GM18873 (cell line): ENCODE measurements around the gene FAM167B.

ENCODE experiments used
- ATAC-seq: cut with Tn5 transposase; IDR thresholded peaks from one replicate; pipeline ENCODE4 v1.9.1; 2021; ENCODE audit warnings: mild to moderate bottlenecking, moderate library complexity, moderate number of reproducible peaks; ENCODE audit not compliant: unreplicated experiment, low FRiP score

Gene FAM167B

DNA sequence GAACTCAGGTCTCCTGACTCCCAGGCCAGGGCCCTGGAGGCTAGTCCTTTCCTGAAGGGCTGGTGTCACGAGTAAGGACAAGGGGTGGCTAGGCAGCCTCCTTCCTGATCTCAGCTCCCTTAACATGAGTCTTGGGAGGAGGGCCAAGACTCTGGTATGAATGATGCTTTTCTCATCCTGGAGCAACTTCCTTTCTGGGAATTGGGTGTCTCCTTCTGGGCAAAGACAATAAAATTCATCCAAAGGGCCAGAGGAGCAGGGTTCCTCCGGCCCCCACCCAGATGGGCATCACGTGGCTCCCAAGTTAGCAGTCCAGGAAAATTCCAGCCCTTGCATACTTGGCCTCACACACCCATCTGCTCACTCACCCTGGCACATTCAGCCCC lies at the start of gene FAM167B:
Gene FAM167B (plus strand): TSS at position 335 of the 386 bp plus-strand sequence. CDS start 200 bp downstream, outside the sequence.
- no peak for ATAC-seq

DNA sequence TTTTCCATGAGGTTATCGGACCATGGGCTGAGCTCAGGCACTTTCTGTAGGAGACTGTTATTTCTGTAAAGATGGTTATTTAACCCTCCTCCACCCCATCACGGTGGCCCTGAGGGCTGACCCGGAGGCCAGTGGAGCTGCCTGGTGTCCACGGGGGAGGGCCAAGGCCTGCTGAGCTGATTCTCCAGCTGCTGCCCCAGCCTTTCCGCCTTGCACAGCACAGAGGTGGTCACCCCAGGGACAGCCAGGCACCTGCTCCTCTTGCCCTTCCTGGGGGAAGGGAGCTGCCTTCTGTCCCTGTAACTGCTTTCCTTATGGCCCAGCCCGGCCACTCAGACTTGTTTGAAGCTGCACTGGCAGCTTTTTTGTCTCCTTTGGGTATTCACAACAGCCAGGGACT lies 49.2 kb upstream of the FAM167B start:
- ATAC-seq: no peak

DNA sequence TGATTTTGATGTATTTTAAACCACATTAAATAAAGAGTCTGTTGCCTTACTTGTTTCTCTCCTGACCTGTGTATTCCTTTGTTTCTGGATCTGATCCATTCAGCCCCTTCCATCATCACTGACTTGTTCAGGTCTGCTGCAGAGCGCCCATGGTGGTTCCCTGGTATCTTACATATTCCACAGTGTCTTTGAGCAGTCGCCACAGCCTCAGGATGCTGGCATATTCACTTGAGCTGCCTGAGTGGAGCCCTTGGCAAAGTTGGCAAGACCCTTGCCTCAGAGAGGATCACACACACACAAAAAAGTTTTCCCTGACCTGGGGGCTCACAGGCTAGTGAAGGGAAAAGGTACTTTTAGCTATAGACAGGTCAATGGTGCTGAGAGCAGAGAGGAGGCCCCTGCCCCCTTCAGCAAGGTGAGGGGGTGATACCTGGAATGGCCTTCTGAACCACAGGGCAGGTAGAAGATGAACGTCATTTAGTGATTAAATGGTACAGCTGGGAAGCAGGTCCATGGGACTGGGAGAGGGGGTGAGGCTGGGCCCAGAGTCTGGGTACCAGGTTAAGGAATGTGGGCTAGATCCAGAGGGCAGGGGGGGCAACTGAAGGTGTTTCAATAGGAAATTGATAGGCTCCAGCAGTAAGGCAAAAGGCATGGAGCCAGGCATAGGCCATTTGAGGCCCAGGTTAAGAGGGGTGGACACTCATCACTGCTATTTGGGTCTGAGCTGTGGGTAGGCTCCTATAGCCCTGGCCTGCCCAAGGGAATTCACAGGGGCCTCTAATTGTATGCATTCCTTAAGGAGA lies 48.6 kb upstream of the FAM167B start:
- no peak for ATAC-seq

DNA sequence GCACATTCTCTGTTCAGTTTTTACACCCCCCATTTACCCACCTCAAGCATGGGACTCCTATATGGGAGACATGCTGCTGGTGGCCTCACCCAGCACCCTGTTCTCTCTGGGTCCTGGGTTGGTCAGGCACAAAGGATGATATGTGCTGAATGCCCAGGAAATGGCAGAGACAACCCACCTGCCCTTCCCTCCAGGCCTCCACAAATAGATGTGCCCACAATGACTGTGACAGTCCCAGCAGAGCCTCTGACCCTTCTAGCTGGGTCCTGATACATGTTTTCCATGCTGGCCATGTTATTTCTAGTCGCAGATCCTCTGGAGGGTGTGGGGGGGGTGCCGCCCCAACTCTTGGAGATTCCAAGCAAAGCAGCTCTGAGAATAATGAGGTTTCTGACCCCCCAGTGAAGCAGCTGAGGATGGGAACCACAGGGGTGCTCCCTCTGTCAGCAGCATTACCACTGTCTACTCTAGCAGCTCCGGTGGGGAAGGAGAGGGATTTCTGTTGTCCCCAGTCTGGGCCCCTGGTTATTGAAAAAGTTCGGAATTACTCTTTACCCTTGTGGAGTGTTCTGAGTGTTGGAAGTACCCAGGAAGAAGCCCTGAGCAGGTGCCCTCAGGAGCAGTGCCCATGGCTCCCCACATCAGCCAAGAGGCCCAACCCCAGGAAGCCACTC lies 47.8 kb upstream of the FAM167B start:
- no peak for ATAC-seq

- ATAC-seq: no peak
These were observed 47.3 kb upstream of the FAM167B start for GRCh38 chr1:32199717-32200072.

DNA sequence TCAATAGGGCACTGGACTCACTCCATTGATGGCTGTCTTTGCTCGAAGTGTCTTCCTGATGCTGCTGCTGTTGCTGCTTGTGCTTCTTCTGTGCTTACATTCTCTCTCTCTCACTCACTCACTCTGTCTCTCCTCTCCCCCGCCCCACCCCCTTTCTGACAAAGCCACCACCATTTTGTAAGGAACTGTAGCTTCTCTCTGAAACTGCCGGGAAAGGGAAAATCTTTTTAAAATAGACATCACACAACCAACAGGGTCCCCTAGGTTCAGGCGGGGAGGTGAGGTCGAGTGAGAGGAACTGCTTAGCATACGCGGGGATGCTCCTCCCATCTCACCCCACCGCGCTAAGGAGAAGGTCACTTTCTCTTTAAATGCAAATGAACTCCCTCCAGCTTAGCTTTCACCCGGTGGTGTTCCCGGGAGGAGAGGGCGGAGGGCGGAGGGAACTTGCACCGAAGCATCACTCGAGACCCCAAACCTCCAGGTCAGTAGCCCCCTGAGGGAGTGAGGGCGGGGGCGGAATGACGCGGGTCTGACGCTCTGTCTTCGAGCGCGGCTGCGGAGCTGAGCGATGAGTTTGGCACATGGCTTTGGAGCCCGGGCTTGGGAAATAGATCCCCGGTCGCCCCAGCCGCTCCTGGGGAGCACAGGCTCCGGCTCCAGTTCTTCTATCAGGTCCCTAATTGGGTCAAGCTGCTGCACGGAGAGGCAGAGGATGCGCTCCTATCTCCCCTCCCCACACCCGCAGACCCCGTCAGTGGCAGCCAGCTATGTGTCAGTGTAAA lies 46.6 kb upstream of the FAM167B start, which contains the start of gene CCDC28B:
Gene CCDC28B (plus strand): TSS at position 370 of the 785 bp plus-strand sequence. CDS start 1,341 bp downstream, outside the sequence.
- ATAC-seq: no peak

- ATAC-seq: peak; percentile 35
These were observed 45.8 kb upstream of the FAM167B start for GRCh38 chr1:32201011-32201855.

DNA sequence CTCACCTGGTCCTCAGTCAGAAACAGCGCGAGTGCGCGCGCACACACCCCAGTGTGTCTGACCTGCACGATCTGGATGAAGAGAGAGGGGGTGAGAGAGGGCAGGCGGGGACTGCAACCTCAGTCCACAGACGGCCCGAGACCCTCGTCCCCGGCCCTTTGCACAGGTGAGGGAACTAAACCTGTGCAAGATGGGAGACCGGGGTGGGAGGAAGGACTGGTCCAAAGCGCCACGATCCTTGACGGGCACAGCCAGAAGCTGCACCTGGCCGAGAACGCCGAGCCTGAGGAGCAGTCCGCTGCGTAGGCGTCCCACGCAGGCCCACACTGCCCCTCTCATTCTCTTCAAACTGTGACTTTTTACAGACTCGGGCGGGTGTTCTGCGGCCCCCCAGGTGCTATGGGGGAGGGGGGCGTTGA lies 42.1 kb upstream of the FAM167B start:
- no peak for ATAC-seq

DNA sequence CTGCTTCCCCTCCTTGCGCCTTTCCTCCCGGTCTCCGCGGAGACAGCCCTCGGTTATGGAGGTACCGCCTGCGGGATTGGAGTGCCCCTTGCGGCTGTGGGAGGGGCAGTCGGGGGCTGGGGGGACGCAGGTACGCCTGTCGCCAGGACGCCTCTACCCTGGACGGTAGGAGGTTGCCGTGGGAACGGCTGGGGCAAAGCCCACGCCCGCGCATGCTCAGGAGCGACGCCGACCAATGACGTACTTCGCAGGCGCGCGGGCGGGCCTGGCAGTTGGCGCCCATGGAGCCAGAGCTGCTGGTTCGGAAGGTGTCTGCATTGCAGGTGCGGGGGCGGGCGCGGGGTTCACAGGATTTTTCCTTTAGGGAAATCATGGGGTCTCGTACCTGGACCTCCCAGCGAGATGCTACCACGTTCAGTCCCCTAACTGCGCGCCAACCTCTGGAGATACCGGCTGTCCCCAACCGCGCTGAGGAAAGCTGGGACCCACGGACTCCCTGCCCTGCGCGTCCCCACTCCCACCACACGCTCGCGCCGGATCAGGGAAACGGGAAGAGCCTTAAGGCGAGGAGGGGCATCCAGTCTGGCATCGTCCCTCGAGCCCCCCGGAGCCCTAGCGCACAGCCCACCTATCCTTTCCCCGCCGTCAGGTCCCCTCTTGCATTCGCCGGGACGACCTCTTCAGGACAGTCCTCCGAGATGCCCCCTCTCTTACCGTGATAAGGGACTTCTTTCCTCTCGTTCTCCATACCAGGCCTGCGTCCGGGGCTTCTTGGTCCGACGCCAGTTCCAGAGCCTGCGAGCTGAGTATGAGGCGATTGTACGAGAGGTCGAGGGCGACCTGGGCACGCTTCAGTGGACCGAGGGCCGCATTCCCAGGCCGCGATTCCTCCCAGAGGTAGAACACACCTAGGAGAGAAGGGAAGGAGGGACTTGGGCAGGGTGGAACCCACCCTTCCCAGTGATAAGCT lies 41.3 kb upstream of the FAM167B start, which contains the start of gene IQCC:
Gene IQCC (plus strand): TSS at position 271 of the 970 bp plus-strand sequence. CDS start 11 bp downstream, at position 282.
- no peak for ATAC-seq

- ATAC-seq: no peak
These were observed 38.6 kb upstream of the FAM167B start for GRCh38 chr1:32208469-32208868.

GRCh38 chr1:32208891-32209328 lies 38.1 kb upstream of the FAM167B start, which contains the start of gene DCDC2B:
Gene DCDC2B, plus strand, starts transcription at chr1:32209089. Its CDS starts 5 bp downstream, at chr1:32209094.
- ATAC-seq: no peak

DNA sequence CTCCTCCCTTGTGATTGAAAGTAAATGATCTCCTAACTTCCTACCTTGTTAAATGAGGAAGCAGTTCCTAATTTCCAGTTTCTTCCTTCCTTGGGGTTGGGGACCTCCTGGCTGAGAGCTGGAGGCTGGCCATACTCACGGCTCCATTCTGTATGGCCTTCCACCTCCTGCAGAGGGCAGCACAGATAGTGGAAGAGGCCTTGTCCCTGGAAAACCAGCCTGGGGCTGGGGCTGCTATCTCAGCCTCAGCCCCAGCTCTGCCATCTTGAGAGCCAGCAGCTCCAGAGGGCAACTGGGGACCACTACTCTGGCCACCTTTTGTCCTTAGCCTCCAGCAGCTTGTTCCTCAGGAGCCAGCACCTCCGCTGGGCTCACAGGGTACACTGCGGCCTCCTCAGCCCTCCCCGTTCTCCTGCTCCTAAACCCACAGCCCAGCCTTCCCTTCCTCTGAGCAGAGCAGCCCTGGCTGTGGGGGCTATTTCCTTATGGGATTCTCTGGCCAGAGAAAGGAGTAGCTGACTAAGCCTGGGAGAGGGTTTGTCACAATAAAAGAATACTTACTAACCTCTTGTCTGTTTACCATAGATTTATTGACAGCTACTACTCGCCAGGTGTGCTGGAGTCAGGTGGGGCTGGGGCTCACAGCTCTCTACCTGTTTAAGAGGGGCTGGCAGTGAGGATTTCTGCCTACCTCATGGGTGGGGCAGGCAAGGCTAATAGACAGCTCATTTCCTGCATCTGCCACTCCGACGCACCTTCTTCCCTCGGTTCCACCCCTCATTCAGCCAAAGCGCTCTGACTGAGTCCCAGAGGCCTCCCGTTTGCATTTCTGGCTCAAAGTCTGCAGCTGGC lies 31.2 kb upstream of the FAM167B start:
- ATAC-seq: no peak

DNA sequence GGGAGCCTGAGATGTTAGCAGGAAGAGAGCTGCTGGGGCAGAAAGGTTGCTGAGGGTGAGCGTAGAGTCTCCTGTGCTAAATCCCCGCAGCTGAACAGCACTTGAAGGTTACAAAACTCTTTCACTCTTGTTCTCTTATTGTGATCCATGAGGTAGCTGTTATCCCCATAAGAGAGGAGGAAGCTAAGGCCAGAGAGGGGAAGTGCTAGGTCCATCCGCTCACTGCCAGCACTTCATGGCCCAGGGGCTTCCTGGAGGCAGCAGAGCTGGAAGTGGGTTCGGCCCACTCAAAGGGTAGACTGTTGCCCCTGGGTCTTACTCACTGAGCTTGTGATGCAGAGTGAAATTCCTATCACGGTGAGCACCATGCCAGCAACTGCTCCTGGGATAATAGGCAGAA lies 30.5 kb upstream of the FAM167B start:
- ATAC-seq: no peak

- ATAC-seq: no peak
These were observed 28.0 kb upstream of the FAM167B start for GRCh38 chr1:32219022-32219421.

- no peak for ATAC-seq
These were observed 26.1 kb upstream of the FAM167B start for GRCh38 chr1:32220746-32221580.

DNA sequence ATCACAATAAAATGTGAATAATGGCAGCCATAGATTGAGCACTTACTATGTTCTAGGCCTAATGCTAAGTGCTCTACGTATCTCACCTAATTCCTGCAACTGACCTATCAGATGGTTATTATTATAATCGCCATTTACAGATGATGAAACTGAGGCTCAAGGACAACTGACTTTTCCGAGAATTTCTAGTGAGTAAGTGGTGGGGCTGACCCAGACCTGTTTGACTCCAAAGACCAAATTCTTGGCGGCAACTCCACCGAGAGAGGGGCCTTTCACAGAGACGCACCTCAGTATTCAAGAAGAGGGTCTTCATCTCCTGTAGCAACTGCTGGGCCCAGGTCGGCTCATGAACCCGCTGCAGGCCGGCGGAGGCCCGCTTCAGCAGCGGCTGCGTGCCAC lies 25.4 kb upstream of the FAM167B start:
- ATAC-seq: no peak
